Breast epithelium (tissue), 4 donors: ENCODE measurements around the gene ZSCAN16. TPM values are rescaled to one million over a fixed set of nuclear protein-coding genes. Genes with fewer than 3 reads are reported as not detected.
A peak's percentile ranks its signal among the peaks of the same experiment; 100 is the strongest.
"Not testable (repeated sequence)": the region's sequence is repeated elsewhere in the genome, so short reads cannot be mapped to it uniquely, and the experiment has no call there.

Experiments used
- DNase-seq, 2 donors: peaks; one replicate each; pipeline ENCODE4 v3.0.0-alpha.2; 2019; ENCODE audit warnings: low spot score in 2 of 2
- H3K27ac ChIP-seq, 2 donors: fragments of 200-600 bp; sonication (generic) in 1 of 2; one replicate each; pipeline ENCODE4 v1.5.1; 2016 to 2019; ENCODE audit warnings: mild to moderate bottlenecking in 1 of 2
- H3K27me3 ChIP-seq, 2 donors: fragments of 200-600 bp; sonication (generic) in 1 of 2; one replicate each; pipeline versions ENCODE4 v1.5.1 to v1.6.0; 2017 to 2019; ENCODE audit warnings: control low read depth in 1 of 2, mild to moderate bottlenecking in 1 of 2
- H3K36me3 ChIP-seq: fragments of 200-600 bp; one replicate; pipeline ENCODE4 v1.5.1; 2019
- H3K4me1 ChIP-seq, 2 donors: fragments of 200-600 bp; sonication (generic); one replicate each; pipeline ENCODE4 v1.5.1; 2016 to 2019; ENCODE audit warnings: control low read depth in 1 of 2
- H3K4me3 ChIP-seq, 3 donors: fragments of 200-600 bp; sonication (generic); 1 replicate in 2 of 3; 2 replicates in 1 of 3; pipeline ENCODE4 v1.5.1; 2016 to 2019; ENCODE audit warnings: mild to moderate bottlenecking in 3 of 3, moderate library complexity in 2 of 3
- H3K9me3 ChIP-seq, 2 donors: fragments of 200-600 bp; sonication (generic) in 1 of 2; one replicate each; pipeline ENCODE4 v1.5.1; 2016 to 2019; ENCODE audit warnings: control low read depth in 1 of 2
- POLR2A ChIP-seq: fragments of 450-650 bp; IDR thresholded peaks from one replicate; pipeline ENCODE4 v1.6.1; 2016; ENCODE audit warnings: antibody characterized with exemption, mild to moderate bottlenecking, moderate library complexity
- POLR2AphosphoS5 ChIP-seq, 3 donors: sonication (generic); formaldehyde crosslinking; IDR thresholded peaks; one replicate each; pipeline ENCODE4 v1.6.1; 2017; ENCODE audit warnings: antibody characterized with exemption in 3 of 3
- intact Hi-C: fragments of 100-400 bp; cut with DNase I; formaldehyde crosslinking; loops from one replicate; pipeline ENCODE4 v1.15.1; 2023; ENCODE audit warnings: low total_unique reads
- total RNA-seq, 3 donors: library from RNA; depleted of rRNA; stranded (reverse); fragments of >200 nt; gene quantifications; one replicate each; pipeline ENCODE4 v1.1.0, GENCODE V29; 2016
- TF ChIP-seq, protein P1 (sequence below), 3 donors: fragments of 450-650 bp; IDR thresholded peaks; one replicate each; pipeline ENCODE4 v1.5.1; 2016 to 2017; ENCODE audit warnings: antibody characterized with exemption in 3 of 3, mild to moderate bottlenecking in 3 of 3, moderate library complexity in 3 of 3

ZSCAN16 gene
- total RNA-seq, 3 donors from 2014 or later = 2.7 to 9.8 (median 9.7) TPM

DNA sequence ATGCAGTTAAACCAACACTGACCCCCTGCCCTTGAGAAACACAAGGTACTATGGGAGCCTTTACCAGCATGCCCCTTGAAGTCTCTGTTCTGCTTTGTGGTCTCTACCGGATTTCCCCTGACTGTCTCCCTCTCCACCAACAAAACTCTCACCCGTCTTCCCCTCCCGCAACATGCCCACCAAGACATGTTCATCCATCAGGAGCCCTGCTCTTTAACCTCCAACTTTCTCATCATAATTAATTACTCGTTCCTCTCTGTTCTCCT, 43.0 kb upstream of the ZSCAN16 start:
- no peaks in the 10 kb centered on the region for H3K27me3 ChIP-seq
- peak overlapping the region; percentile 96 to 99 for H3K27ac ChIP-seq
- TF ChIP-seq, protein P1, sequence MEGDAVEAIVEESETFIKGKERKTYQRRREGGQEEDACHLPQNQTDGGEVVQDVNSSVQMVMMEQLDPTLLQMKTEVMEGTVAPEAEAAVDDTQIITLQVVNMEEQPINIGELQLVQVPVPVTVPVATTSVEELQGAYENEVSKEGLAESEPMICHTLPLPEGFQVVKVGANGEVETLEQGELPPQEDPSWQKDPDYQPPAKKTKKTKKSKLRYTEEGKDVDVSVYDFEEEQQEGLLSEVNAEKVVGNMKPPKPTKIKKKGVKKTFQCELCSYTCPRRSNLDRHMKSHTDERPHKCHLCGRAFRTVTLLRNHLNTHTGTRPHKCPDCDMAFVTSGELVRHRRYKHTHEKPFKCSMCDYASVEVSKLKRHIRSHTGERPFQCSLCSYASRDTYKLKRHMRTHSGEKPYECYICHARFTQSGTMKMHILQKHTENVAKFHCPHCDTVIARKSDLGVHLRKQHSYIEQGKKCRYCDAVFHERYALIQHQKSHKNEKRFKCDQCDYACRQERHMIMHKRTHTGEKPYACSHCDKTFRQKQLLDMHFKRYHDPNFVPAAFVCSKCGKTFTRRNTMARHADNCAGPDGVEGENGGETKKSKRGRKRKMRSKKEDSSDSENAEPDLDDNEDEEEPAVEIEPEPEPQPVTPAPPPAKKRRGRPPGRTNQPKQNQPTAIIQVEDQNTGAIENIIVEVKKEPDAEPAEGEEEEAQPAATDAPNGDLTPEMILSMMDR (IDR thresholded peaks at IDR 0.05) = no peak
- TF ChIP-seq POLR2AphosphoS5 (IDR thresholded peaks at IDR 0.05) (no peak), POLR2A (no peak)
- H3K9me3 ChIP-seq = no peaks in the 10 kb centered on the region
- peak overlapping the region; percentile 73 to 95 (median 78) for H3K4me3 ChIP-seq
- H3K4me1 ChIP-seq = no peaks in the 10 kb centered on the region
- DNase-seq = no peak
- intact Hi-C loops = no loop called here
- H3K36me3 ChIP-seq = no peaks in the 10 kb centered on the region

DNA sequence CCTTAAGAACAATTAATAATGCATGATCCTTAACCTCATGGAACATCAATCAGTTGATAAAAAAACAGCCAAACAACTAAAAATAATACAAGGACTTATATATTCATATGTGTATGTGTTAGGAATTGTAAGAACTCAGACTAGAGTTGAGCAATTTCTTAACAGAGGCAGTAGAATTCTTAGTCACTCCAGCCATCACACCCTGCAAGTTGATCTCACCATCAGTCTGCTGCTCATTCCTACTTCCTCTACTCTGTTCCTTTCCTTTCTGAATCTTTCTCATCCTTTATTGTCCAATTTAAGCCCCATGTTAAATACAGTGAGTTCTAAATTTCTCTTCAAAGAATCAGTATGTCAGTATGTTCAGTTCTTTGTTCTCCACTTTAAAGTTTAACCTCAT, 41.5 kb upstream of the ZSCAN16 start:
- Histone ChIP-seq H3K27me3 (no peaks in the 10 kb centered on the region), H3K4me3 (no peak overlapping the region), H3K4me1 (no peaks in the 10 kb centered on the region), H3K36me3 (no peaks in the 10 kb centered on the region), H3K9me3 (no peaks in the 10 kb centered on the region), H3K27ac (no peak overlapping the region)
- intact Hi-C loops = no loop called here
- TF ChIP-seq POLR2A = no peak
- TF ChIP-seq, protein P1 (IDR thresholded peaks at IDR 0.05) = no peak
- no peak for TF ChIP-seq POLR2AphosphoS5 (IDR thresholded peaks at IDR 0.05)
- no peak for DNase-seq

DNA sequence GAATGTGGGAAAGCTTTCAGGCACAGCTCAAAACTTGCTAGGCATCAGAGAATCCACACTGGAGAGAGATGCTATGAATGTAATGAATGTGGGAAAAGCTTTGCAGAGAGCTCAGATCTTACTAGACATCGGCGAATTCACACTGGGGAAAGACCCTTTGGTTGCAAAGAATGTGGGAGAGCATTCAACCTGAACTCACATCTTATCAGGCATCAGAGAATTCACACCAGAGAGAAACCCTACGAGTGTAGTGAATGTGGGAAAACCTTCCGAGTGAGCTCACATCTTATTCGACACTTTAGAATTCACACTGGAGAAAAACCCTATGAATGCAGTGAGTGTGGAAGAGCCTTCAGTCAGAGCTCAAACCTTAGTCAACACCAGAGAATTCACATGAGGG, 35.4 kb upstream of the ZSCAN16 start:
- TF ChIP-seq POLR2A (no peak), POLR2AphosphoS5 (IDR thresholded peaks at IDR 0.05) (no peak)
- TF ChIP-seq, protein P1 (IDR thresholded peaks at IDR 0.05) = no peak
- DNase-seq = no peak
- Histone ChIP-seq H3K4me3 (no peak overlapping the region), H3K9me3 (peaks cover 0 to 16% of the 10 kb centered on the region in 2 donors), H3K27me3 (no peaks in the 10 kb centered on the region), H3K36me3 (no peaks in the 10 kb centered on the region), H3K27ac (no peak overlapping the region), H3K4me1 (no peaks in the 10 kb centered on the region)
- intact Hi-C loops = loop anchor here (5.0 kb wide), 1 partner anchor 77 kb away; no protein-coding TSS in a partner anchor

DNA sequence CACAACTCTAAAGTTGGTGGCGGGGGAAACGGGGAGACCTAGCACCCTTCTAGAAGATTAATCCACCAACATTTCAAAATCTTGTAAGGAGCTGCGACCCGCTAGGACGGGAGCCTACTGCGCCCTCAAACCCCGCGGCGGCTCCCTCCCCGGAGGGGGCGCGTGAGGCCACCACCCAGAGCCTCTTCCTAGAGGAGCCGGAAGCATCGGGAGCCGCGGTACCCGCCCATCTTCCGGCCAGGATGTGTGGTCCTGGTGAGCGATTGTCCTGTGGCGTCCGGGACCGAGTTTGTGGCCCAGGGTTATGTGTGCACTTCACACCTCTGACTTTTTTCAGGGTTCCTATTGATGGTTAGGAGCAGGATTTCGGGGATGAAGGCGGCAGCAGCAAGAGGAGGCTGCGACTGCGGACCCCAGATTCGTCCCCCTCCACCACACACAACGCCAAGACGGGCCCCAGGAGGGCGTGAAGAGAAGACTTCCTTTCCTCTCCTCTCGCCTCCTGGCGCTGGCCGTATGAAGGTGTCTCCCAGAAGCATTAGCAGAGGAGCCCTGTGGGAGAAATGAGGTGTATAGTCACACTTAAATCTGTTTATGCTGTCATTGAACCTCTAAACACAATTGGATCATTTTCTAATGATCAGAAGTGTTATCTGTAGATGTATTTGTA, 33.4 kb upstream of the ZSCAN16 start:
- H3K9me3 ChIP-seq = peaks cover 0 to 16% of the 10 kb centered on the region in 2 donors
- DNase-seq = no peak
- no peak for TF ChIP-seq POLR2A
- TF ChIP-seq, protein P1 (IDR thresholded peaks at IDR 0.05) = no peak
- no peak for TF ChIP-seq POLR2AphosphoS5 (IDR thresholded peaks at IDR 0.05)
- H3K27me3 ChIP-seq = no peaks in the 10 kb centered on the region
- H3K4me1 ChIP-seq = no peaks in the 10 kb centered on the region
- H3K4me3 ChIP-seq = peak overlapping the region; percentile 2 to 27 (median 20)
- H3K27ac ChIP-seq = no peak overlapping the region
- intact Hi-C loops = no loop called here
- no peaks in the 10 kb centered on the region for H3K36me3 ChIP-seq

DNA sequence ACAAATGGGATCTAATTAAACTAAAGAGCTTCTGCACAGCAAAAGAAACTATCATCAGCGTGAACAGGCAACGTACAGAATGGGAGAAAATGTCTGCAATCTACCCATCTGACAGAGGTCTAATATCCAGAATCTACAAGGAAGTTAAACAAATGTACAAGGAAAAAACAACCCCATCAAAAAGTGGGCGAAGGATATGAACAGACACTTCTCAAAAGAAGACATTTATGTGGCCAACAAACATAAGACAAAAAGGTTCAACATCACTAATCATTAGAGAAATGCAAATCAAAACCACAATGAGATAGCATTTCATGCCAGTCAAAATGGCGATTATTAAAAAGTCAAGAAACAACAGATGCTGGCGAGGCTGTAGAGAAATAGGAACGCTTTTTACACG, 22.2 kb upstream of the ZSCAN16 start:
- H3K27me3 ChIP-seq, intact Hi-C loops, H3K4me1 ChIP-seq, DNase-seq, H3K9me3 ChIP-seq, H3K4me3 ChIP-seq, H3K27ac ChIP-seq, H3K36me3 ChIP-seq: not testable (repeated sequence)

DNA sequence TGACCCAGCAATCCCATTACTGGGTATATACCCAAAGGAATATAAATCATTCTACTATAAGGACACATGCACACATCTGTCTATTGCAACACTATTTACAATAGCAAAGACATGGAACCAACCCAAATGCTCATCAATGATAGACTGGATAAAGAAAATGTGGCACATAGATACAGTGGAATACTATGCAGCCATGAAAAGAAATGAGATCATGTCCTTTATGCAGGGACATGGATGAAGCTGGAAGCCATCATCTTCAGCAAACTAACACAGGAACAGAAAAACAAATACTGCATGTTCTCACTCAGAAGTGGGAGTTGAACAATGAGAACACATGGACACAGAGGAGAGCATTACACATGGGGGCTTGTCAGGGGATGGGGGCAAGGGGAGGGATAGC, 21.7 kb upstream of the ZSCAN16 start:
- H3K4me1 ChIP-seq, H3K36me3 ChIP-seq, H3K9me3 ChIP-seq, H3K4me3 ChIP-seq, intact Hi-C loops, H3K27me3 ChIP-seq, DNase-seq, H3K27ac ChIP-seq: not testable (repeated sequence)
